HepG2 (cell line): ENCODE results near the gene CDKN1C. TPM values are rescaled to one million over a fixed set of nuclear protein-coding genes. Genes with fewer than 3 reads are reported as not detected.

ENCODE experiments used
- ATAC-seq: fragments of 200-7000 bp; cut with Tn5 transposase; 3 replicates; pipeline ENCODE4 v1.9.1; 2020; ENCODE audit warnings: mild to moderate bottlenecking, moderate library complexity
- BruUV-seq: library from RNA; stranded (reverse); fragments of 400-500 nt; replicated peaks from 2 replicates; lab custom pipeline; 2021; lab: Mats Ljungman, UMichigan
- CTCF ChIA-PET: fragments of 300-600 bp; formaldehyde crosslinking; extraction: SDS; loops from one replicate; lab custom pipeline; 2021; ENCODE audit warnings: low total read pairs, inconsistent platforms, low intra/inter-chr PET ratio; lab: Yijun Ruan, JAX
- POLR2A ChIA-PET: fragments of 350-600 bp; sonication (Branson Sonifier 250); formaldehyde crosslinking; loops from one replicate; lab custom pipeline; 2020; ENCODE audit warnings: antibody characterized with exemption, inconsistent platforms; lab: Yijun Ruan, JAX
- DNase-seq: peaks from one replicate; pipeline ENCODE4 v3.0.0-alpha.2; 2015; ENCODE audit warnings: low spot score
- FAIRE-seq: peaks from 3 replicates; lab custom pipeline; 2011; peaks lifted over from hg19 to GRCh38; lab: Jason Lieb, UNC
- H2AFZ ChIP-seq: one replicate; pipeline ENCODE4 v1.6.1; 2011; ENCODE audit warnings: low read length, inconsistent platforms
- H3K27ac ChIP-seq: fragments of 300-600 bp; 3 replicates; pipeline ENCODE4 v1.8.0; 2011; ENCODE audit warnings: mixed run types, mild to moderate bottlenecking, mixed read lengths, low read length, inconsistent platforms; ENCODE audit not compliant: insufficient read depth; ENCODE audit errors: extremely low read length
- H3K27me3 ChIP-seq, 2 experiments: fragments of 200-600 bp in 1 of 2; 2 replicates in 1 of 2; 3 replicates in 1 of 2; pipeline versions ENCODE4 v1.6.0 to v1.8.0; 2011; ENCODE audit warnings: low read length in 2 of 2, mild to moderate bottlenecking in 2 of 2, moderate library complexity in 2 of 2, inconsistent platforms in 1 of 2; ENCODE audit not compliant: insufficient read depth in 2 of 2, control insufficient read depth in 1 of 2
- H3K36me3 ChIP-seq, 2 experiments: fragments of 200-600 bp in 1 of 2; replicated peaks in 1 of 2; 2 replicates in 1 of 2; 3 replicates in 1 of 2; pipeline versions ENCODE4 v1.5.1 to v1.8.0; 2011; ENCODE audit warnings: low read length in 2 of 2, inconsistent platforms in 1 of 2; ENCODE audit not compliant: insufficient read depth in 2 of 2, control insufficient read depth in 1 of 2
- H3K4me1 ChIP-seq: 2 replicates; pipeline ENCODE4 v1.5.1; 2012; ENCODE audit warnings: low read length, inconsistent platforms; ENCODE audit not compliant: insufficient read depth
- H3K4me2 ChIP-seq: 2 replicates; pipeline ENCODE4 v1.6.0; 2011; ENCODE audit warnings: low read depth, low read length, inconsistent platforms
- H3K4me3 ChIP-seq, 3 experiments: fragments of 200-600 bp in 1 of 3; sonication (generic), shearing (Covaris generic) in 1 of 3; replicated peaks in 1 of 3; 2 replicates each; pipeline ENCODE4 v1.5.1; 2011 to 2016; ENCODE audit warnings: low read length in 3 of 3, inconsistent platforms in 2 of 3, low read depth in 2 of 3, mild to moderate bottlenecking in 2 of 3, control low read depth in 1 of 3, mixed read lengths in 1 of 3; ENCODE audit not compliant: insufficient read depth in 1 of 3
- H3K79me2 ChIP-seq: one replicate; pipeline ENCODE4 v1.6.1; 2011; ENCODE audit warnings: low read length, inconsistent platforms; ENCODE audit not compliant: insufficient read depth
- H3K9ac ChIP-seq: 2 replicates; pipeline ENCODE4 v1.6.0; 2011; ENCODE audit warnings: mild to moderate bottlenecking, low read depth, low read length, inconsistent platforms; ENCODE audit not compliant: insufficient read depth
- H3K9me3 ChIP-seq: 2 replicates; pipeline ENCODE4 v1.5.1; 2012; ENCODE audit warnings: mild to moderate bottlenecking, low read length
- H4K20me1 ChIP-seq: 2 replicates; pipeline ENCODE4 v1.6.0; 2011; ENCODE audit warnings: inconsistent platforms, mild to moderate bottlenecking, low read length, moderate library complexity; ENCODE audit not compliant: insufficient read depth
- CEBPZ ChIP-seq: IDR thresholded peaks from 2 replicates; pipeline ENCODE4 v1.6.1; 2012; ENCODE audit warnings: low read length, improper control_type of control experiment
- EZH2 ChIP-seq: conservative IDR thresholded peaks from 2 replicates; pipeline ENCODE4 v1.6.1; 2012; ENCODE audit warnings: mild to moderate bottlenecking, low read depth, low read length, moderate library complexity
- GLMP ChIP-seq: sonication (generic); formaldehyde crosslinking; IDR thresholded peaks from 2 replicates; pipeline ENCODE4 v1.9.0; 2021; ENCODE audit warnings: missing genetic modification reagents, mild to moderate bottlenecking, borderline replicate concordance
- HDAC1 ChIP-seq: sonication (generic); formaldehyde crosslinking; IDR thresholded peaks from 2 replicates; pipeline ENCODE4 v1.5.1; 2020; ENCODE audit warnings: mild to moderate bottlenecking, missing genetic modification reagents
- NR3C1 ChIP-seq: sonication (generic); formaldehyde crosslinking; IDR thresholded peaks from 2 replicates; pipeline ENCODE4 v1.4.0; 2020; ENCODE audit warnings: missing genetic modification reagents
- SMARCE1 ChIP-seq: fragments of 450-650 bp; IDR thresholded peaks from 2 replicates; pipeline ENCODE4 v1.6.1; 2017; ENCODE audit warnings: borderline replicate concordance
- U2AF1 ChIP-seq: fragments of 200-400 bp; formaldehyde crosslinking; optimal IDR thresholded peaks from 2 replicates; pipeline ENCODE3; 2017; ENCODE audit warnings: mild to moderate bottlenecking, low read depth, low read length
- ZKSCAN5 ChIP-seq: sonication (generic); formaldehyde crosslinking; IDR thresholded peaks from 2 replicates; pipeline ENCODE4 v1.5.1; 2020; ENCODE audit warnings: mild to moderate bottlenecking, missing genetic modification reagents
- ZNF225 ChIP-seq: sonication (generic); formaldehyde crosslinking; IDR thresholded peaks from 2 replicates; pipeline ENCODE4 v1.4.0; 2020; ENCODE audit warnings: mild to moderate bottlenecking, missing genetic modification reagents
- ZNF263 ChIP-seq: sonication (generic); formaldehyde crosslinking; IDR thresholded peaks from 2 replicates; pipeline ENCODE4 v1.4.0; 2020; ENCODE audit warnings: missing genetic modification reagents
- ZNF296 ChIP-seq: sonication (generic); formaldehyde crosslinking; conservative IDR thresholded peaks from 2 replicates; pipeline ENCODE4 v1.5.0; 2020; ENCODE audit warnings: mild to moderate bottlenecking, missing genetic modification reagents
- ZNF383 ChIP-seq: sonication (generic); formaldehyde crosslinking; IDR thresholded peaks from 2 replicates; pipeline ENCODE4 v1.4.0; 2020; ENCODE audit warnings: missing genetic modification reagents, mild to moderate bottlenecking, borderline replicate concordance
- ZNF891 ChIP-seq: sonication (generic); formaldehyde crosslinking; IDR thresholded peaks from 2 replicates; pipeline ENCODE4 v1.5.0; 2020; ENCODE audit warnings: mild to moderate bottlenecking, missing genetic modification reagents
- WGBS: methylation state at CpG from one replicate; pipeline ENCODE4 v1.1.6; 2017; ENCODE audit warnings: low lambda C conversion rate; 5-methylcytosine and 5-hydroxymethylcytosine counted together
- in situ Hi-C: cut with HindIII; loops from 2 replicates; pipeline ENCODE4 v1.10.0; 2017; ENCODE audit warnings: low pct_unique_long_range_greater_than_20kb; ENCODE audit not compliant: extremely low pct_ligation_motif_present
- intact Hi-C: fragments of 100-400 bp; cut with micrococcal nuclease; formaldehyde crosslinking; loops from one replicate; pipeline ENCODE4 v1.10.0; 2022; ENCODE audit not compliant: unreplicated experiment
- polyA plus RNA-seq, 8 experiments: library from polyadenylated mRNA; depleted of rRNA in 3 of 8; stranded (reverse) in 7 of 8; unstranded in 1 of 8; fragments of >200 nt; fragmentation: Illumina TruSeq in 4 of 8; extraction: Trizol in 4 of 8; gene quantifications; 2 replicates each; pipeline versions ENCODE4 v1.2.1 to v1.2.3, GENCODE V29; 2011 to 2016; ENCODE audit warnings: low read depth in 4 of 8, missing spikeins in 1 of 8, mixed read lengths in 1 of 8; ENCODE audit not compliant: insufficient read depth in 1 of 8
- total RNA-seq, 5 experiments: library from RNA; depleted of rRNA; stranded (reverse); fragments of >200 nt; fragmentation: Illumina TruSeq; extraction: Trizol; gene quantifications; 2 replicates each; pipeline ENCODE4 v1.2.3, GENCODE V29; 2016; ENCODE audit warnings: low read depth in 1 of 5
- TF ChIP-seq, protein P1 (sequence below), 2 experiments: IDR thresholded peaks; 2 replicates each; pipeline ENCODE4 v1.6.1; 2011 to 2012; ENCODE audit warnings: low read length in 2 of 2, borderline replicate concordance in 1 of 2, low read depth in 1 of 2, mild to moderate bottlenecking in 1 of 2, moderate library complexity in 1 of 2
- TF ChIP-seq, protein P2 (sequence below): sonication (generic); formaldehyde crosslinking; IDR thresholded peaks from 2 replicates; pipeline ENCODE4 v1.4.0; 2020; ENCODE audit warnings: missing genetic modification reagents

The CDKN1C gene
- total and polyA plus RNA-seq, 2 of the 13 experiments (the other 11 are each of a cell fraction or from before 2014, with no cell fraction given), result not detected

DNA sequence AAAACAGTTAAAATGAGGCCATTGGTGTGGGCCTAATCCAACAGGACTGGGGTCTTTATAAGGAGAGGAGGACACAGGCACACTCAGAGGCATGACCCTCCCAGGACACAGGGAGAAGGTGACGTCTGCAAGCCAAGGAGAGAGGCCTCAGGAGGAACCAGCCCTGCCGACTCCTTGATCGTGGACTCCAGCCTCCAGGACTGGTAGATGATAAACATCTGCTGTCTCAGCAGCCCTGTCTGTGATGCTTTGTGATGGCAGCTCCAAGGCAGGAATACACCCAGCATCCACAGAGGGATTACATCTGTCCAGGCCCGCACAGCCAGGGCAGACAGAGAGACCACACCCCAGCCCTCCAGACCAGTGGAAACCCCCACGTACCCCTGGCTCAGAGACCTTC is 18.4 kb downstream of the CDKN1C start:
- CTCF ChIA-PET, result no interaction called here
- ATAC-seq (no peak), FAIRE-seq (no peak), DNase-seq (no peak)
- intact Hi-C loops (no loop called here), in situ Hi-C loops (no loop called here)
- Histone ChIP-seq H2AFZ (no peak overlapping the region), H3K27me3 (peaks cover 3 to 26% of the 10 kb centered on the region in 2 experiments), H3K9ac (no peak overlapping the region), H3K4me2 (no peak overlapping the region), H4K20me1 (peaks cover 4% of the 10 kb centered on the region; the same call in 1 of the 2 replicates), H3K79me2 (no peaks in the 10 kb centered on the region), H3K9me3 (no peaks in the 10 kb centered on the region), H3K36me3 (no peaks in the 10 kb centered on the region), H3K4me1 (no peaks in the 10 kb centered on the region), H3K4me3 (no peak overlapping the region), H3K27ac (no peak overlapping the region)
- POLR2A ChIA-PET, result no interaction called here
- 50% methylated on average over 2 of the region's 5 CpGs for WGBS
- TF ChIP-seq EZH2 (no peak), ZNF383 (no peak), HDAC1 (CRISPR knock-in tag) (no peak), SMARCE1 (no peak), ZNF891 (CRISPR knock-in tag) (no peak), ZKSCAN5 (CRISPR knock-in tag) (no peak), GLMP (CRISPR knock-in tag) (no peak), ZNF263 (CRISPR knock-in tag) (no peak), CEBPZ (no peak), ZNF225 (no peak), ZNF296 (no peak), NR3C1 (CRISPR knock-in tag) (no peak), U2AF1 (no peak)
- TF ChIP-seq, protein P1, sequence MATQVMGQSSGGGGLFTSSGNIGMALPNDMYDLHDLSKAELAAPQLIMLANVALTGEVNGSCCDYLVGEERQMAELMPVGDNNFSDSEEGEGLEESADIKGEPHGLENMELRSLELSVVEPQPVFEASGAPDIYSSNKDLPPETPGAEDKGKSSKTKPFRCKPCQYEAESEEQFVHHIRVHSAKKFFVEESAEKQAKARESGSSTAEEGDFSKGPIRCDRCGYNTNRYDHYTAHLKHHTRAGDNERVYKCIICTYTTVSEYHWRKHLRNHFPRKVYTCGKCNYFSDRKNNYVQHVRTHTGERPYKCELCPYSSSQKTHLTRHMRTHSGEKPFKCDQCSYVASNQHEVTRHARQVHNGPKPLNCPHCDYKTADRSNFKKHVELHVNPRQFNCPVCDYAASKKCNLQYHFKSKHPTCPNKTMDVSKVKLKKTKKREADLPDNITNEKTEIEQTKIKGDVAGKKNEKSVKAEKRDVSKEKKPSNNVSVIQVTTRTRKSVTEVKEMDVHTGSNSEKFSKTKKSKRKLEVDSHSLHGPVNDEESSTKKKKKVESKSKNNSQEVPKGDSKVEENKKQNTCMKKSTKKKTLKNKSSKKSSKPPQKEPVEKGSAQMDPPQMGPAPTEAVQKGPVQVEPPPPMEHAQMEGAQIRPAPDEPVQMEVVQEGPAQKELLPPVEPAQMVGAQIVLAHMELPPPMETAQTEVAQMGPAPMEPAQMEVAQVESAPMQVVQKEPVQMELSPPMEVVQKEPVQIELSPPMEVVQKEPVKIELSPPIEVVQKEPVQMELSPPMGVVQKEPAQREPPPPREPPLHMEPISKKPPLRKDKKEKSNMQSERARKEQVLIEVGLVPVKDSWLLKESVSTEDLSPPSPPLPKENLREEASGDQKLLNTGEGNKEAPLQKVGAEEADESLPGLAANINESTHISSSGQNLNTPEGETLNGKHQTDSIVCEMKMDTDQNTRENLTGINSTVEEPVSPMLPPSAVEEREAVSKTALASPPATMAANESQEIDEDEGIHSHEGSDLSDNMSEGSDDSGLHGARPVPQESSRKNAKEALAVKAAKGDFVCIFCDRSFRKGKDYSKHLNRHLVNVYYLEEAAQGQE (IDR thresholded peaks at IDR 0.05; ENCODE audit: borderline replicate concordance in 1 of 2, low read depth in 1 of 2, low read length in 2 of 2), result no peak
- TF ChIP-seq, protein P2, sequence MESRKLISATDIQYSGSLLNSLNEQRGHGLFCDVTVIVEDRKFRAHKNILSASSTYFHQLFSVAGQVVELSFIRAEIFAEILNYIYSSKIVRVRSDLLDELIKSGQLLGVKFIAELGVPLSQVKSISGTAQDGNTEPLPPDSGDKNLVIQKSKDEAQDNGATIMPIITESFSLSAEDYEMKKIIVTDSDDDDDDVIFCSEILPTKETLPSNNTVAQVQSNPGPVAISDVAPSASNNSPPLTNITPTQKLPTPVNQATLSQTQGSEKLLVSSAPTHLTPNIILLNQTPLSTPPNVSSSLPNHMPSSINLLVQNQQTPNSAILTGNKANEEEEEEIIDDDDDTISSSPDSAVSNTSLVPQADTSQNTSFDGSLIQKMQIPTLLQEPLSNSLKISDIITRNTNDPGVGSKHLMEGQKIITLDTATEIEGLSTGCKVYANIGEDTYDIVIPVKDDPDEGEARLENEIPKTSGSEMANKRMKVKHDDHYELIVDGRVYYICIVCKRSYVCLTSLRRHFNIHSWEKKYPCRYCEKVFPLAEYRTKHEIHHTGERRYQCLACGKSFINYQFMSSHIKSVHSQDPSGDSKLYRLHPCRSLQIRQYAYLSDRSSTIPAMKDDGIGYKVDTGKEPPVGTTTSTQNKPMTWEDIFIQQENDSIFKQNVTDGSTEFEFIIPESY, result no peak
- no TSS peak for BruUV-seq
